DMS53 (cell line): ENCODE results near the gene RIN1.
A peak's percentile ranks its signal among the peaks of the same experiment; 100 is the strongest.

Experiments
- DNase-seq: peaks from one replicate; lab custom pipeline; 2025; lab: John Stamatoyannopoulos, UW

The RIN1 gene

DNA sequence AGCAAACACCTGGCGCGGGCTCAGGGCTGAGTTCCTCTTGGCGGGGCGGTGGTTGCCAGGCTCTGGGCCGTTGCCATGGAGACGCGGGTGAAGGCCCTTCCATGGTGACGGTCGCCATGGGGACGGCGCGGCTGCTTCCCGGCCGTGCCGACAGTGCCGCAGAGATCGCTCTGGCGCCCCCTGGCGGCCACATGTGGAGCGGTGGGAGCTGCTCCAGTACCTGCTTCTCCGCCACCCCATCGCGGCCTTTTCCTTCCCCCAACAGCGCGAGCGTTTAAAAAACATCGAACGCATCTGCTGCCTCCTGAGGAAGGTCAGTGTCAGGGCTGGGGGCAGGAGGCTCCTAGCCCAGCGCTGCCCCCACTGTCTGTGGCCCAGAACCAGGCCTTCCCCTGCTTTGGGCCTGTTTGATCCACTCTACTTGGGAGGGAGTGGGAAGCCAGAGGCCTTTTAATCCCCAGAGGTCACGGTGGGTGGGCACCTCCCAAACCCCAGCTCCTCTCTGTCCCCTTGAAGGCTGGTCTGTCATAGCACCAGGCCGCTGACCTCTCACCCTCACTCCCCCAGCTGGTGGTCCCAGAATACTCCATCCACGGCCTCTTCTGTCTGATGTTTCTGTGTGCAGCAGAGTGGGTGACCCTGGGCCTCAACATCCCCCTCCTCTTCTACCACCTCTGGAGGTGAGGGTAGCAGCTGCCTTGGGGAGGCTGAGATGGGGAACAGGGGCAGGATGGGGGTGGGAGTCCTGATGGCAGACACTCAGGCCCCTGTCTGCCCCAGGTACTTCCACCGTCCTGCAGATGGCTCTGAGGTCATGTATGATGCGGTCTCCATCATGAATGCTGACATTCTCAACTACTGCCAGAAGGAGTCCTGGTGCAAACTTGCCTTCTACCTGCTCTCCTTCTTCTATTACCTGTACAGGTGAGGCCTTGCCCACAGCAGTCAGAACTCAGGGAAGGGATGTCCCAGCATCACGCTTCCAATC lies 53.5 kb downstream of the RIN1 start:
- DNase-seq, result peak; percentile 100
